Measurements from ENCODE around the gene SND1. TPM values are rescaled to one million over a fixed set of nuclear protein-coding genes. Genes with fewer than 3 reads are reported as not detected.

Gene SND1
- polyA plus RNA-seq, 3 donors, result 46.5 to 97.3 (median 79.8) TPM

GRCh38 chr7:127732306-127732705 lies 80.3 kb downstream of the SND1 start:
- 100% methylated on average over 1 of the region's 2 CpGs for WGBS (ENCODE audit: insufficient coverage)
- Mint-ChIP-seq H3K36me3 (peaks cover 68 to 88% of the 10 kb centered on the region in 2 donors), H3K27ac (no peak overlapping the region), H3K9me3 (no peaks in the 10 kb centered on the region), H3K4me3 (no peak overlapping the region), H3K4me1 (peaks cover 4% of the 10 kb centered on the region), H3K27me3 (ENCODE audit: low read depth in 3 of 3) (no peaks in the 10 kb centered on the region)
- no peaks in the 10 kb centered on the region for H3K9me3 ChIP-seq (replicated peaks in 1 of 2; ENCODE audit: control insufficient read depth in 1 of 2, insufficient read depth in 1 of 2, low read length in 2 of 2)
- no peak overlapping the region for H3K27ac ChIP-seq (ENCODE audit: low read depth in 1 of 2, low read length in 2 of 2)
- H3K4me2 ChIP-seq (replicated peaks; ENCODE audit: extremely low read depth, low read length, poor library complexity, severe bottlenecking), result no peak overlapping the region
- H3K36me3 ChIP-seq (replicated peaks in 1 of 2; ENCODE audit: control insufficient read depth in 1 of 2, insufficient read depth in 2 of 2, low read length in 2 of 2), result peaks cover 61 to 90% of the 10 kb centered on the region in 2 donors
- peaks cover 28% of the 10 kb centered on the region for H3K79me2 ChIP-seq (ENCODE audit: insufficient read depth, low read length)
- H2AFZ ChIP-seq (ENCODE audit: insufficient read depth, low read depth, low read length, poor library complexity, severe bottlenecking), result no peak overlapping the region
- no peaks in the 10 kb centered on the region for H3K27me3 ChIP-seq (ENCODE audit: control insufficient read depth in 2 of 2, insufficient read depth in 2 of 2, low read length in 2 of 2)
- no peak for DNase-seq
- no peak overlapping the region for H3K4me3 ChIP-seq (replicated peaks in 1 of 3; ENCODE audit: low read depth in 2 of 3, low read length in 3 of 3)
- no peaks in the 10 kb centered on the region for H3K4me1 ChIP-seq (ENCODE audit: control insufficient read depth in 1 of 2, insufficient read depth in 2 of 2, low read length in 2 of 2)
- H3K9ac ChIP-seq (ENCODE audit: insufficient read depth, low read length, poor library complexity, severe bottlenecking), result no peak overlapping the region
- intact Hi-C loops (cut with micrococcal nuclease), result no loop called here
- peaks cover 44% of the 10 kb centered on the region for H4K20me1 ChIP-seq (ENCODE audit: insufficient read depth, low read length)
- TF ChIP-seq, protein P1, sequence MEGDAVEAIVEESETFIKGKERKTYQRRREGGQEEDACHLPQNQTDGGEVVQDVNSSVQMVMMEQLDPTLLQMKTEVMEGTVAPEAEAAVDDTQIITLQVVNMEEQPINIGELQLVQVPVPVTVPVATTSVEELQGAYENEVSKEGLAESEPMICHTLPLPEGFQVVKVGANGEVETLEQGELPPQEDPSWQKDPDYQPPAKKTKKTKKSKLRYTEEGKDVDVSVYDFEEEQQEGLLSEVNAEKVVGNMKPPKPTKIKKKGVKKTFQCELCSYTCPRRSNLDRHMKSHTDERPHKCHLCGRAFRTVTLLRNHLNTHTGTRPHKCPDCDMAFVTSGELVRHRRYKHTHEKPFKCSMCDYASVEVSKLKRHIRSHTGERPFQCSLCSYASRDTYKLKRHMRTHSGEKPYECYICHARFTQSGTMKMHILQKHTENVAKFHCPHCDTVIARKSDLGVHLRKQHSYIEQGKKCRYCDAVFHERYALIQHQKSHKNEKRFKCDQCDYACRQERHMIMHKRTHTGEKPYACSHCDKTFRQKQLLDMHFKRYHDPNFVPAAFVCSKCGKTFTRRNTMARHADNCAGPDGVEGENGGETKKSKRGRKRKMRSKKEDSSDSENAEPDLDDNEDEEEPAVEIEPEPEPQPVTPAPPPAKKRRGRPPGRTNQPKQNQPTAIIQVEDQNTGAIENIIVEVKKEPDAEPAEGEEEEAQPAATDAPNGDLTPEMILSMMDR (IDR thresholded peaks at IDR 0.05), result no peak

DNA sequence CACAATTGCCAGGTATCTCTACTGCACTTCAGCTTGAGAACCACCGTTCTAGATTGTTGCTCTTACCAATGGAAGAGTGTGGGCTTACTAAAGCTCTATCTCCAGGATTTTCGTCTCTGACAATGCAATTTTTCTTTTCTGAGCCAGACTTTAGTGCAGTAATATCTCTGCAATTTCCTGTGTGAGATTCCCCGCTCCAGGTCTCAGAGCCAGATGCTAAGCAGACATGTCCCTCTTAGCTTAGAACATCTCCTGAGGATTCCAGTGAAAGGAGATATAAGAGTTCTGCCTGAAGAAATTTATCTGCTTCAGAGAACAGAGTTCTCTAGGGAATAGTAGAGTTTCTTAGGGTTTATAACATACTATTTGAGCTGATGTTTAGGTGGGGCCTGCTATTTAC lies 82.0 kb downstream of the SND1 start:
- H3K4me3 ChIP-seq (replicated peaks in 1 of 3; ENCODE audit: low read depth in 2 of 3, low read length in 3 of 3), result no peak overlapping the region
- Mint-ChIP-seq H3K27me3 (ENCODE audit: low read depth in 3 of 3) (no peaks in the 10 kb centered on the region), H3K9me3 (no peaks in the 10 kb centered on the region), H3K27ac (no peak overlapping the region), H3K36me3 (peaks cover 60 to 85% of the 10 kb centered on the region in 2 donors), H3K4me3 (no peak overlapping the region), H3K4me1 (peaks cover 4% of the 10 kb centered on the region)
- H3K36me3 ChIP-seq (replicated peaks in 1 of 2; ENCODE audit: control insufficient read depth in 1 of 2, insufficient read depth in 2 of 2, low read length in 2 of 2), result peaks cover 46 to 90% of the 10 kb centered on the region in 2 donors
- H3K27ac ChIP-seq (ENCODE audit: low read depth in 1 of 2, low read length in 2 of 2), result no peak overlapping the region
- intact Hi-C loops (cut with micrococcal nuclease), result no loop called here
- H3K4me1 ChIP-seq (ENCODE audit: control insufficient read depth in 1 of 2, insufficient read depth in 2 of 2, low read length in 2 of 2), result no peaks in the 10 kb centered on the region
- WGBS (ENCODE audit: insufficient coverage), result 86% methylated on average over 3 of the region's 3 CpGs
- H3K9me3 ChIP-seq (replicated peaks in 1 of 2; ENCODE audit: control insufficient read depth in 1 of 2, insufficient read depth in 1 of 2, low read length in 2 of 2), result no peaks in the 10 kb centered on the region
- H3K4me2 ChIP-seq (replicated peaks; ENCODE audit: extremely low read depth, low read length, poor library complexity, severe bottlenecking), result no peak overlapping the region
- H3K79me2 ChIP-seq (ENCODE audit: insufficient read depth, low read length), result peaks cover 38% of the 10 kb centered on the region
- TF ChIP-seq, protein P1 (IDR thresholded peaks at IDR 0.05), result no peak
- H4K20me1 ChIP-seq (ENCODE audit: insufficient read depth, low read length), result peaks cover 42% of the 10 kb centered on the region
- DNase-seq, result no peak
- no peak overlapping the region for H2AFZ ChIP-seq (ENCODE audit: insufficient read depth, low read depth, low read length, poor library complexity, severe bottlenecking)
- H3K27me3 ChIP-seq (ENCODE audit: control insufficient read depth in 2 of 2, insufficient read depth in 2 of 2, low read length in 2 of 2), result no peaks in the 10 kb centered on the region
- no peak overlapping the region for H3K9ac ChIP-seq (ENCODE audit: insufficient read depth, low read length, poor library complexity, severe bottlenecking)

Data from CD14-positive monocyte (primary cell).